ENCODE measurements around the gene GUCY2C.
"Not testable (repeated sequence)": the region's sequence is repeated elsewhere in the genome, so short reads cannot be mapped to it uniquely, and the experiment has no call there.

The GUCY2C gene

DNA sequence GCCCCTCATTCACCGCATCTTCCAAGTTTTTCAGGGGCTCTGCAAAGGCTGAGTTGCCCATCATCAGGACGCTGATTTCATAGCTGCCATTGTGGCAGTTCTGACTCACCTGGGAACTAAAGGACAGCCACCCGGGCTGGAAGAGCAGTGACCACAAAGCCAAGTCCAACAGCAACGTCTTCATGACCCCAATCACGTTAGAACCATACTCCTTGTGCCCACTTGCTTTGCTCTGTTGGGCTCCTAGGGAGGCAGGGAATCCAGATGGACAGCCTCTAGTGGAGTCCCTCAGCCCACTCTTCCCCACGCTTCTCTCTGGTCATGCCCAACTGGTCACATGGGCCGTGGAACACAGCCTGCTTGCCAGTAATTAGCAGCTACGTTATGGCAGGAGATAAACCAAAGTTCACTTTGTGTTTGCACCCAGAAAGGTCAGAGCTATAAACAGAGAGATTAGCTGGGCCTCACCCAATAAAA, at the start of gene GUCY2C:
TSS of gene GUCY2C (minus strand) at position 335 of the 477 bp plus-strand sequence. CDS start at position 184, 151 bp downstream.
- no peak for DNase-seq (ENCODE audit: low read depth)
- H3K4me3 ChIP-seq (ENCODE audit: low read depth, low read length), result no peak within 1 kb of the TSS

- no peak overlapping the region for H3K4me3 ChIP-seq (ENCODE audit: low read depth, low read length)
- no peak for DNase-seq (ENCODE audit: low read depth)
Measured at GRCh38 chr12:14743061-14743460, 46.7 kb upstream of the GUCY2C start.

DNA sequence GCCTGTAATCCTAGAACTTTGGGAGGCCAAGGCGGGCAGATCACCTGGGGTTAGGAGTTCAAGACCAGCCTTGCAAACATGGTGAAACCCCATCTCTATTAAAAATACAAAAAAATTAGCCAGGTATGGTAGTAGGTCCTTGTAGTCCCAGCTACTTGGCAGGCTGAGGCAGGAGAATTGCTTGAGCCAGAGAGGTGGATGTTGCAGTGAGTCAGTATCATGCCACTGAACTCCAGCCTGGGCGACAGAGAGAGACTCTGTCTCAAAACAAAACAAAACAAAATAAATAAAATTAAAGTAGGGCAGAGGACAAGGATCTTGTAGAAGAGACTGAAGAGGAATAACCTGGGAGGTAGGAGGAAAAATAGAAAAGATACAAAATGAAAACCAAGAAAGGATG, 45.5 kb upstream of the GUCY2C start:
- no peak overlapping the region for H3K4me3 ChIP-seq (ENCODE audit: low read depth, low read length)
- no peak for DNase-seq (ENCODE audit: low read depth)

- DNase-seq (ENCODE audit: low read depth), result no peak
- no peak overlapping the region for H3K4me3 ChIP-seq (ENCODE audit: low read depth, low read length)
Measured at GRCh38 chr12:14741153-14741552, 44.8 kb upstream of the GUCY2C start.

DNA sequence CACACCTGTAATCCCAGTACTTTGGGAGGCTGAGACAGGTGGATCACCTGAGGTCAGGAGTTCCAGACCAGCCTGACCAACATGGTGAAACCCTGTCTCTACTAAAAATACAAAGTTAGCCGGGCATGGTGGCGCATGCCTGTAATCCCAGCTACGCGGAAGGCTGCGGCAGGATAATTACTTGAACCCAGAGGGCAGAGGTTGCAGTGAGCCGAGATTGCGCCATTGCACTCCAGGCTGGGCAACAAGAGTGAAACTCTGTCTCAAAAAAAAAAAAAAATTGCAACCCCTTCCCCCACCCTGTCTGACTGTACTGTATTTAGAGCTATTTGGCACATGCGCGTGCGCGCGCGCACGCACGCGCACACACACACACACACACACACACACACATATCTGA, 40.0 kb upstream of the GUCY2C start:
- not testable (repeated sequence) for H3K4me3 ChIP-seq (ENCODE audit: low read depth, low read length); DNase-seq (ENCODE audit: low read depth)

DNA sequence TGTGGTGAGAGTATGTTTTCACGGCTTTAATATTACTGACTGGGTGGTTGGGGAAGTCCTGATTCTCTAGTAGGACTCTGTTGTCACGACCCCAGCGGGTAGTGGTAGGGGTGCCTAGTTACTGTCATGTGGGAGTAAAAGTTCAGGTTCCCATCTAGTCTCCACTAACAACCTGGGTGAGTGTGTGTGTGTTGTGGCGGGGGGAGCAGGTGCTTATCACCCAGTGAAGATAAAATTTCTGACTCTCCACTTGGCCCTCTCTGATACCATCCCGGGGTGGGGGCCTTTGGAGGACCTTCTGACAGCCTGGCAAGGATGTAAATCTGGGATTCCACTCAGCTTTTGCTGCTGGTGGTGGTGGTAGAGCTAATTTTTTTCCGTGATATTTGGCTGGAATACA, 35.4 kb upstream of the GUCY2C start:
- H3K4me3 ChIP-seq (ENCODE audit: low read depth, low read length), result no peak overlapping the region
- DNase-seq (ENCODE audit: low read depth), result no peak

- H3K4me3 ChIP-seq (ENCODE audit: low read depth, low read length), result no peak overlapping the region
- no peak for DNase-seq (ENCODE audit: low read depth)
Measured at GRCh38 chr12:14729586-14729985, 33.2 kb upstream of the GUCY2C start.

GRCh38 chr12:14723763-14724162, 27.4 kb upstream of the GUCY2C start:
- H3K4me3 ChIP-seq (ENCODE audit: low read depth, low read length), result no peak overlapping the region
- DNase-seq (ENCODE audit: low read depth), result no peak

- H3K4me3 ChIP-seq (ENCODE audit: low read depth, low read length), result no peak overlapping the region
- no peak for DNase-seq (ENCODE audit: low read depth)
Measured at GRCh38 chr12:14716848-14717444, 20.5 kb upstream of the GUCY2C start.

DNA sequence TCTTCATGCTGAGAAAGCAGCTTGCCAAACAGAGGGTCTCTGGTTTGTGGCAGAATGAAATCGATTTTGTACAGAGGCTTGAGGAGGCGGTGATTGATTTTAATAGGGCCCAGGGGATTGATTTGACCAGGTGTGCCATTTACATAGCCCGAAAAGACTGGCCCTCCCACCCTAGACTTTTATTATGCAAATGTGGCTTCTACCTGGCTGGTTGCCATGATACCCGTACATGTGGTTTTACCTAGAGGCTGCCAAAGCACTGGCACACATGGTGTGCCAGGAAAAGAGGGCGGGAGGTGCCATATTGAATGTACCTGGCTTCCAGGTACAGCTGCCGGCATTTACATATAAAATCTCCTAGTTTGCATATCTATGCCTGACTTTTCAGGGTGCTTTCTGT, 18.0 kb upstream of the GUCY2C start:
- no peak overlapping the region for H3K4me3 ChIP-seq (ENCODE audit: low read depth, low read length)
- DNase-seq (ENCODE audit: low read depth), result no peak

DNA sequence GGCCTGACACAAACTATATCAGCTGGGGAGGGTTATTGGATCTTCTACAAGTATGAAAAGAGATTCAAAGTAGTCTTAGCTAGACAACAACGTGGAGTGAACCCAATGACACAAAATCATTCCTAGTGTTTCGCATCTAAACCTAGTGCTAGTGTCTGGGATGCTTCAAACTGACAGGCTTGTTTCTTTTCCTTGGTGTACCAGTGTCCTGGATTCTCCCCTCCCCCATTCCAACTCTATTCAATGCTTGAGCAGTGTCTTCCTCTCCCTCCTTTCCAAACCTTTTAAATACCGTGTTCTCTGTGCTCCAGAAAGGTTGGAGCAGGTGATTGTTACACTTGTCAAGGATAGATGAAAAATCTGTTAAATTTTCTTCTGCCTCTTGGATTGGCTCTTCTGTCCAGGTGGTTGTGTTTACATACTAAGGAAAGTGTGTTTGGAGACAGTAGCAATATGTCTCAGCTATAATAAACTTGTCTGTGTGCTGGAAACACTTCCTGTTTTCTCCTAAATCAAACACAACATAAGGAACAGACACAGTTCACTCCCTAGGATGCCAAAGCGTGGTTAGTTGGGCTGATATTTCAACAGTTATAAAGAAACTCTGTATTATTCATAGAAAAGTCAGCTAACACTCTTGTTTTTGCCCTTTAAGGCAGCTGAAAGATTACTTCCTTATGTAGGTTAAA, 14.4 kb upstream of the GUCY2C start:
- DNase-seq (ENCODE audit: low read depth), result no peak
- no peak overlapping the region for H3K4me3 ChIP-seq (ENCODE audit: low read depth, low read length)

DNA sequence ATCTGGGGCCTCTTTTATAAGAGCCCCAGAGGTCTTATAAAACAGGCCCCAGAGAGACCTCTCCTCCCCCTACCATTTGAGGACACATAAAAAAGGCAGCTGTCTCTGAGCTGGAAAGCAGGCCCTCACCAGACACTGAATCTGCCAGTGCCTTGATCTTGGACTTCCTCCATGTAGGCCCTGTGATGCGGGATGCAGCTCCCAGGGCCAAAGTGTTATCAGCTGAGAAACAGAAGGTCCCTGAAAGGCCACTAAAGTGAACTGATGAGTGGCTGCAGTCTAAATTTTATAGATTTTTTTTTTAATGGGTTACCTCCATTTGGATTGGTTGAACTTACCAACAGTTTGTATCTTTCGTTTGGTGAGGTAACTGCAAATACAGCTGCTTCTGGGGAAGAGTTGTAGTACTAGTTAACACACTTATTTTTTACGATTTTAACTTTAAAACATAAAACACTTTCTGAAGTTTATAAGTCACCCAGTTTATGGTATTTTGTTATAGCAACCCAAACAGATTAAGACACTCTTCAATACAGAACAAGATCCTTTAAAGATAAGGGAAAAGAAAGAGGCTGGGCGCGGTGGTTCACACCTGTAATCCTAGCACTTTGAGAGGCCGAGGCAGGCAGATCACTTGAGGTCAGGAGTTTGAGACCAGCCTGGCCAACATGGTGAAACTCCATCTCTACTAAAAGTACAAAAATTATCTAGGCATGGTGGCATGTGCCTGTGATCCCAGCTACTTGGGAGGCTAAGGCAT, 5.6 kb upstream of the GUCY2C start:
- no peak overlapping the region for H3K4me3 ChIP-seq (ENCODE audit: low read depth, low read length)
- DNase-seq (ENCODE audit: low read depth), result no peak

- no peak overlapping the region for H3K4me3 ChIP-seq (ENCODE audit: low read depth, low read length)
- no peak for DNase-seq (ENCODE audit: low read depth)
Measured at GRCh38 chr12:14700935-14701334, 4.5 kb upstream of the GUCY2C start.

DNA sequence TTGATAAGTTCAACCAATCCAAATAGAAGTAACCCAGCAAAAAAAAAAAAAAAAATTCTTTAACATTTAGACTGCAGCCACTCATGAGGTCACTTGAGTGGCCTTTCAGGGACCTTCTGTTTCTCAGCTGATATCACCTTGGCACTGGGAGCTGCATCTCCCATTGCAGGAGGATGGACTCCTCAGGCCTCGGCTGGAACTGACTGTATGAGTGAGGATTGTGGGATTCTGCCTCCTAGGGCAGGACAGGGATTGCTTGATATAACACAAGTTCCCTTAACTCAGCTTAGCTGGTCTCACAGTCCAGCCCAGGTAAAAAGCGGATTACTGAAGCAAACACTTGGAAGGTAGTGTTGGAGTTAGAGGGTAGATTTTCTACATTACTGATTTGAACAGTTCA, 3.5 kb upstream of the GUCY2C start:
- DNase-seq (ENCODE audit: low read depth), result no peak
- no peak overlapping the region for H3K4me3 ChIP-seq (ENCODE audit: low read depth, low read length)

DNA sequence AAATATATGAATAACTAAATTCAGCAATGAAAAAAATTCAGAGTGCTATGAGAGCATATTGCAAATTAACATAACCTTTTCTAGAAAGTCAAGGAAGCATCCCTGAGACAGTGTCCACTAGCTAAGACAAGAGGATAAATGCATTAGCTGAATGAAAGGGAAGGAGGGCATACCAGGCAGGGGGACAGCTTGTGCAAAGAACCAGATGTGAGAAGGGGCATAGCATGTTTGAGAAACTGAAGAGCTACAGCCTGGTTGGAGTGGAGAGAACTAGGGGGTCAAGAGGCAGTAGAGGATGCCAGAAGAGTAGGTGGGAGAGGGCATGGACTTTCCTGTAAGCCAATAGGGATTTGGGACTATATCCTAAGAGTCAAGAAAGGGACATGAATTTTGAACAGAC, 2.2 kb upstream of the GUCY2C start:
- no peak for DNase-seq (ENCODE audit: low read depth)
- no peak overlapping the region for H3K4me3 ChIP-seq (ENCODE audit: low read depth, low read length)

- H3K4me3 ChIP-seq (ENCODE audit: low read depth, low read length), result no peak overlapping the region
- DNase-seq (ENCODE audit: low read depth), result no peak
Measured at GRCh38 chr12:14695715-14696141, 671 bp downstream of the GUCY2C start.

DNA sequence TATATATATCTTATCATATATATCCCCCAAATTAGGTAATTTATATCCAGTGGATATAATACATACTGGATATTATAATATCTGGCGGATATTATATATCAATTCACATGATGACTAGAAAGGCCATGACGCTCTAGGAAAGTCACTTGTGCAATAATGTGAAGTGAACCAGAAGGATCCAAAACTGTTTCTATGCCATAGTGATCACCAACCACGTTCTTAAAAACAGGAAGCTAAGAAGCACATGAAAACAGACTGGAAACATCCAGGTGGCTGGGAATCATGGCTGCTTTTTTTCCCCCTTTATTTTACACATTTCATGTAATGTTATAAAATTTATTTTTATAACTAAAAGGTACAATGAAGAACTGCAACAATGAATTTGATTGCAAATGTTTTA, 1.4 kb downstream of the GUCY2C start:
- DNase-seq (ENCODE audit: low read depth), result no peak

DNA sequence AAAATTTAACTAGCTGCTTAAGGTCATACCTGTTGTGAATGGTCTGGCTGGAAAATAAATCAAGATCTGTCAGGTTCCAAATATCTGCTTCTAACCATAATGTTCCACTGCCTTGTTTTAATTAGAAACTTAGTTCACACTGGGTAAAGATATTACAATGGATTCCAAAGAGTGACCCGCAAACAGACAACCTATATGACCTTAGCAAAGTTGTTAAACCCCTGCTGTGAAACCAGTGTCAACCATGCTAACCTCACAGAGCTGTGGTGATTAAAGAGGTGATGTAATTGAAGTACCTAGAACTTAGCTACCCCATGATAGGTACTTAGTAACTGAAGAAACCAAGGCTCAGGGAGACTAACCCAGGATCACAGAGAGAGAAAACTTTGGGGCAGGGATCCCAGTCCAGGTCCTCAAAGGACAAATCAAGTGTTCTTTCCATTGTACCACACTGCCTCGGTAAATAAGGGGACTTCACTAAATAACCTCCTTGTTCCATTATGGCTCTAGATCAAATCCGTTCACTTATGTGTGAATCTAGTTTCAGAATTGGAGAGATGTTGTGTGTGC, 2.2 kb downstream of the GUCY2C start:
- no peak for DNase-seq (ENCODE audit: low read depth)
- no peak overlapping the region for H3K4me3 ChIP-seq (ENCODE audit: low read depth, low read length)

More for the DNA sequence above, 1.4 kb downstream of the GUCY2C start:
- no peak overlapping the region for H3K4me3 ChIP-seq (ENCODE audit: low read depth, low read length)

DNA sequence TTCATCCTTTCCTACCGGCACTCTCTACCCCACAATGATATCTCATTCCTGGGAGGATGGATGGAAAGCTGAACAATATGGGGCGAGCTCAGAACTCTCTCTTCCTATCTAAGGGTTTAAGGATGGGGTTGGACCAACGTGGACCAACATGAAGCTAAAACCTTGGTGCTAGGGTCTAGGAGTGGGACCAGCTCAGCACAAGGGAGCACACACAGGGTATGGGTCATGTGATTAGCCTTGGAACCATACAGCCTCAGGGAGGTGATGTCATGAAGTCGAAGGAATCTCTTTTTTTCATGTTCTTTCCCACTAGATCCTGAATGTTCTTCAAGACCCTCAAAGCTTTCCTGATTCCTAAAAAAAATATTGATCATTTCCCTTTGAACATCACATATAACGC, 3.3 kb downstream of the GUCY2C start:
- H3K4me3 ChIP-seq (ENCODE audit: low read depth, low read length), result no peak overlapping the region
- no peak for DNase-seq (ENCODE audit: low read depth)

DNA sequence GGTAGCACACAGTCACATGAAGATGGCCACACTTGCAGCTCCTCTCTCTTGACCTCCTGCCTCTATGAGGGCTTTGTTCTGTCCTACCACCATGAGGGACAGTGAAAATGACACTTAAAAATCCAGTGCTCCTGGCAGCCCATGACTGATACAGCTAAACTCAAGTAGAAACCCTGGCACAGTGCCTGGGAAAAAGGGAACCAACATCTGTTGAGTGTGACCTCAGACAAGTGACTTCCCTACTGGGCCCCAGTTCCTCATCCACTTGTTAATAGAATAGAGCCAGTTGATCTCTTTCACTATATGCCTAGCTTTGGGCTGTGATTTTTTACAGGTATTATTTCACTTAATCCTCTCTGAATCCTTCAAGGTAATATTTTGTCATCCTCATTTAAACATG, 4.8 kb downstream of the GUCY2C start:
- no peak for DNase-seq (ENCODE audit: low read depth)
- H3K4me3 ChIP-seq (ENCODE audit: low read depth, low read length), result no peak overlapping the region
